ENCODE results near the gene SYNGR1.
"Not testable (repeated sequence)": the region's sequence is repeated elsewhere in the genome, so short reads cannot be mapped to it uniquely, and the experiment has no call there.

DNA sequence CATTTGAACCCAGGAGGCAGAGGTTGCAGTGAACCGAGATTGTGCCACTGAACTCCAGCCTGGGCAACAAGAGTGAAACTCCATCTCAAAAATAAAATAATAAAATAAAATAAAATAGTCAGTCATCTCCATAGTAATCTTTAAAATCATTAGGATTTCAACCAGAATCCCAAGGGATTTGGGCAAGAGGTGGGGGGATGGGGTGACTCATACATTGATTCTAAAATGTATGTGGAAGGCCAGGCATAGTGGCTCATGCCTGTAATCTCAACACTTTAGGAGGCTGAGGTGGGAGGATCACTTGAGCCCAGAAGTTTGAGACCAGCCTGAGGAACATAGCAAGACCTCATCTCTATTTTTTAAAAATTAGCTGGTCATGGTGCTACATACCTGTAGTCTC lies 19.2 kb upstream of the SYNGR1 start:
- TF ChIP-seq, protein P1, sequence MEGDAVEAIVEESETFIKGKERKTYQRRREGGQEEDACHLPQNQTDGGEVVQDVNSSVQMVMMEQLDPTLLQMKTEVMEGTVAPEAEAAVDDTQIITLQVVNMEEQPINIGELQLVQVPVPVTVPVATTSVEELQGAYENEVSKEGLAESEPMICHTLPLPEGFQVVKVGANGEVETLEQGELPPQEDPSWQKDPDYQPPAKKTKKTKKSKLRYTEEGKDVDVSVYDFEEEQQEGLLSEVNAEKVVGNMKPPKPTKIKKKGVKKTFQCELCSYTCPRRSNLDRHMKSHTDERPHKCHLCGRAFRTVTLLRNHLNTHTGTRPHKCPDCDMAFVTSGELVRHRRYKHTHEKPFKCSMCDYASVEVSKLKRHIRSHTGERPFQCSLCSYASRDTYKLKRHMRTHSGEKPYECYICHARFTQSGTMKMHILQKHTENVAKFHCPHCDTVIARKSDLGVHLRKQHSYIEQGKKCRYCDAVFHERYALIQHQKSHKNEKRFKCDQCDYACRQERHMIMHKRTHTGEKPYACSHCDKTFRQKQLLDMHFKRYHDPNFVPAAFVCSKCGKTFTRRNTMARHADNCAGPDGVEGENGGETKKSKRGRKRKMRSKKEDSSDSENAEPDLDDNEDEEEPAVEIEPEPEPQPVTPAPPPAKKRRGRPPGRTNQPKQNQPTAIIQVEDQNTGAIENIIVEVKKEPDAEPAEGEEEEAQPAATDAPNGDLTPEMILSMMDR (conservative IDR thresholded peaks at IDR 0.05 in 1 of 2, IDR thresholded peaks at IDR 0.05 in 1 of 2; ENCODE audit: extremely low read depth in 1 of 2, insufficient read depth in 1 of 2, low read depth in 1 of 2, low read length in 2 of 2): not testable (repeated sequence)
- TF ChIP-seq EZH2 (IDR thresholded peaks at IDR 0.05; ENCODE audit: borderline replicate concordance, low read length): not testable (repeated sequence)
